ENCODE measurements around the gene WDR87.

WDR87 gene

DNA sequence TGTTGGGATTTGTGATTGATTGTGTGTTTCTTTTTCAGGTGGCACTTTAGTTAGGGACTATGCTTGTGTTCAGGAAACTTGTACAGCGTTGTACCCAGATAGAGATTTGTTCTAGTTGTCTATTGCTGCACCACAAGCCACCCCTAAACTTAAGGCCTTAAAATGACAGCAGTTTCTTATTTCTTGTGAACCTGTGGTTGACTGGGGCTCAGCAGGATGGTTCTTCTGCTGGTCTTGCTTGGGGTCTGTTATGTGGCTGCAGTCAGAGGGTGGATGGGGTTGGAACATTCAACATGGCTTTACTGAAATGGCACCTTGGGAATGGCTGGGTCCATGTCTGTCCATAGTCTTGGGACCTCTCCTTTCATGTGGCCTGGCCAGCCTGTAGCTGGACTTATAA is 28.9 kb upstream of the WDR87 start:
- H3K4me2 ChIP-seq (ENCODE audit: low read length), result no peak overlapping the region
- TF ChIP-seq, protein P1, sequence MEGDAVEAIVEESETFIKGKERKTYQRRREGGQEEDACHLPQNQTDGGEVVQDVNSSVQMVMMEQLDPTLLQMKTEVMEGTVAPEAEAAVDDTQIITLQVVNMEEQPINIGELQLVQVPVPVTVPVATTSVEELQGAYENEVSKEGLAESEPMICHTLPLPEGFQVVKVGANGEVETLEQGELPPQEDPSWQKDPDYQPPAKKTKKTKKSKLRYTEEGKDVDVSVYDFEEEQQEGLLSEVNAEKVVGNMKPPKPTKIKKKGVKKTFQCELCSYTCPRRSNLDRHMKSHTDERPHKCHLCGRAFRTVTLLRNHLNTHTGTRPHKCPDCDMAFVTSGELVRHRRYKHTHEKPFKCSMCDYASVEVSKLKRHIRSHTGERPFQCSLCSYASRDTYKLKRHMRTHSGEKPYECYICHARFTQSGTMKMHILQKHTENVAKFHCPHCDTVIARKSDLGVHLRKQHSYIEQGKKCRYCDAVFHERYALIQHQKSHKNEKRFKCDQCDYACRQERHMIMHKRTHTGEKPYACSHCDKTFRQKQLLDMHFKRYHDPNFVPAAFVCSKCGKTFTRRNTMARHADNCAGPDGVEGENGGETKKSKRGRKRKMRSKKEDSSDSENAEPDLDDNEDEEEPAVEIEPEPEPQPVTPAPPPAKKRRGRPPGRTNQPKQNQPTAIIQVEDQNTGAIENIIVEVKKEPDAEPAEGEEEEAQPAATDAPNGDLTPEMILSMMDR (IDR thresholded peaks at IDR 0.05; ENCODE audit: low read length), result no peak
- TF ChIP-seq EZH2 (IDR thresholded peaks at IDR 0.05; ENCODE audit: borderline replicate concordance, low read length), result no peak
- H3K9me2 ChIP-seq (ENCODE audit: low read depth, low read length), result no peaks in the 10 kb centered on the region
- peaks cover 23% of the 10 kb centered on the region for H3K9me3 ChIP-seq (ENCODE audit: low read length)
- no peak overlapping the region for H3K27ac ChIP-seq (ENCODE audit: low read depth, low read length, poor library complexity, severe bottlenecking)
- peaks cover 62% of the 10 kb centered on the region for H3K36me3 ChIP-seq (ENCODE audit: insufficient read depth, low read length)
- H3K27me3 ChIP-seq (ENCODE audit: insufficient read depth, low read length), result no peaks in the 10 kb centered on the region
- peaks cover 33% of the 10 kb centered on the region for H3K4me1 ChIP-seq (ENCODE audit: insufficient read depth, low read length, severe bottlenecking)
- H3F3A ChIP-seq (ENCODE audit: insufficient read depth, low read length), result no peaks in the 10 kb centered on the region; the same call in 1 of the 2 replicates
- H3K79me2 ChIP-seq (ENCODE audit: insufficient read depth, low read length), result peaks cover 19% of the 10 kb centered on the region; the same call in 1 of the 2 replicates
- no peak overlapping the region for H3K9ac ChIP-seq (ENCODE audit: low read length)
- H4K20me1 ChIP-seq (ENCODE audit: insufficient read depth, low read length), result no peaks in the 10 kb centered on the region
- no peak overlapping the region for H3K4me3 ChIP-seq (ENCODE audit: low read depth, low read length, poor library complexity, severe bottlenecking)
- H2AFZ ChIP-seq (ENCODE audit: low read length), result no peak overlapping the region

DNA sequence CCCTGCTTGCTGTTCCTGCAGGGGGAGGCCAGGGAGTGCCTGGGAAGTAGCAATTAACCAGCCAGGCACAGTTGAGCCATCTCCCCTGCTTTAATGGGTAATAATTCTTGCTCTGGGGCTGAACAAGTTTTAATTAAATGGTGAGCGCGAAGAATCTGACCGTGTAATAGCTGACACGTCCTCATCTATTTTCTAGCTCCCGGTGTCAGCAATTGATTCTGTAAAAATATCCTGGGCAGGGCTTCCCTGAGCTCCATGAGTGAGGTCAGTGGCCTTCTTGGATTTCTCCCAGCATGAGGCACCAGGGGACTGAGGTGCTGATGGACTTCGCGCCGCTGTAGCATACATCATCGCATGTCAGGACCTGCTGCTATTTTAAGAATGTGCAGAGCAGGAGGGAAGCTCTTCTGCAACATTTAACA is 27.6 kb upstream of the WDR87 start:
- Histone ChIP-seq H3F3A (ENCODE audit: insufficient read depth, low read length) (no peaks in the 10 kb centered on the region; the same call in 1 of the 2 replicates), H3K9ac (ENCODE audit: low read length) (no peak overlapping the region), H3K9me3 (ENCODE audit: low read length) (peaks cover 23% of the 10 kb centered on the region), H3K4me1 (ENCODE audit: insufficient read depth, low read length, severe bottlenecking) (peaks cover 45% of the 10 kb centered on the region), H2AFZ (ENCODE audit: low read length) (no peak overlapping the region), H3K27ac (ENCODE audit: low read depth, low read length, poor library complexity, severe bottlenecking) (peak overlapping the region; percentile 93), H3K4me3 (ENCODE audit: low read depth, low read length, poor library complexity, severe bottlenecking) (no peak overlapping the region), H4K20me1 (ENCODE audit: insufficient read depth, low read length) (no peaks in the 10 kb centered on the region), H3K27me3 (ENCODE audit: insufficient read depth, low read length) (no peaks in the 10 kb centered on the region), H3K9me2 (ENCODE audit: low read depth, low read length) (no peaks in the 10 kb centered on the region), H3K79me2 (ENCODE audit: insufficient read depth, low read length) (peaks cover 20% of the 10 kb centered on the region; the same call in 1 of the 2 replicates), H3K36me3 (ENCODE audit: insufficient read depth, low read length) (peaks cover 54% of the 10 kb centered on the region), H3K4me2 (ENCODE audit: low read length) (no peak overlapping the region)
- TF ChIP-seq, protein P1 (IDR thresholded peaks at IDR 0.05; ENCODE audit: low read length), result no peak
- TF ChIP-seq EZH2 (IDR thresholded peaks at IDR 0.05; ENCODE audit: borderline replicate concordance, low read length), result no peak

DNA sequence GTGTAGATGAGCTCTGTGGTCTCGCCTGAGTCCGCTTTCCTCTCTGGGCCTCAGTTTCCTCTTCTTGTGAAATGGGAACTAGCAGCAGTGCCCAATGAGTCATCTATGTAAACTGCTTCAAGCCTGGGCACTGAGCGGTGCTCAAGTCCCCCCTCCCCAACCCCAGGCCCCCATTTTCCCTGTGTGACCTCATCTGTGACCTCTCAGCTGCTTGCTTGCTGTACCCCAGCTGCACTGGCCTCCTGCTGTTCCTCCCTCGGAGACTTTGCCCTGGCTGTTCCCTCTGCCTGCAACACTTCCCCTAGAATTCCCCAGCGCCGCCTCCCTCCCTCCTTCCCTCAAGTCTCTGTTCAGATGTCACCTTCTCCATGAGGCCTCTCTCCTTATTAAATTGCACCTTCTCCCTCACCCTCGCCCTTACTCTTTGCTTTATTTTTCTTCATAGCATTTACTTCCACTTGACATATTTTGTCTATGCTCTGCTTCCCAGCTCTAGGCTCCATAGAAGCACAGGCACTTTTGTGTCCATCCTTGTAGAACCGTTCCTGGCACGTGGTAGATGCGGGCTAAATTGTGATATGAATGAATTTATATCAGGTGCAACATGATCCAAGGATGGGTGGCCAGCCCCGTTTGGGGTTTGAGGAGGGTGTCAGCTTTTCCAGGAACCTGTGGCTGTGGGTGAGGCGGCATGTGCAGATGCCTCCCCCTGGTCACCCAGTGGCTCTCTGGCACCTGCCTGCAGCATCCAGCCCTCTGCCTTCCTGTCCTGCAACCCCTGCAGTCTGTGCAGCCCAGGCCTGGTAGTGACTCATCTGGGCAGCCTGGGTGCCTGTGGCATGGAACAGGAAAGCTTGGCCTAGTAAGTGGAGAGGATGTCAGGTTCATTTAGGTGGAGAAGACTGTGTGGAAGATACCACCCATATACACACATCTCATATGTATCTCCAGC is 26.9 kb upstream of the WDR87 start:
- peak overlapping the region; percentile 46 for H3K4me3 ChIP-seq (ENCODE audit: low read depth, low read length, poor library complexity, severe bottlenecking)

More for the DNA sequence above, 26.9 kb upstream of the WDR87 start:
- Histone ChIP-seq H3K9ac (ENCODE audit: low read length) (peak overlapping the region; percentile 71), H4K20me1 (ENCODE audit: insufficient read depth, low read length) (no peaks in the 10 kb centered on the region), H3K36me3 (ENCODE audit: insufficient read depth, low read length) (peaks cover 47% of the 10 kb centered on the region), H3K27ac (ENCODE audit: low read depth, low read length, poor library complexity, severe bottlenecking) (peak overlapping the region; percentile 93), H3K9me2 (ENCODE audit: low read depth, low read length) (no peaks in the 10 kb centered on the region), H3K79me2 (ENCODE audit: insufficient read depth, low read length) (peaks cover 19% of the 10 kb centered on the region; the same call in 1 of the 2 replicates), H3K9me3 (ENCODE audit: low read length) (peaks cover 23% of the 10 kb centered on the region), H3K27me3 (ENCODE audit: insufficient read depth, low read length) (no peaks in the 10 kb centered on the region), H3K4me2 (ENCODE audit: low read length) (peak overlapping the region; percentile 77), H3F3A (ENCODE audit: insufficient read depth, low read length) (no peaks in the 10 kb centered on the region; the same call in 1 of the 2 replicates), H3K4me1 (ENCODE audit: insufficient read depth, low read length, severe bottlenecking) (peaks cover 51% of the 10 kb centered on the region), H2AFZ (ENCODE audit: low read length) (no peak overlapping the region)
- no peak for TF ChIP-seq EZH2 (IDR thresholded peaks at IDR 0.05; ENCODE audit: borderline replicate concordance, low read length)
- TF ChIP-seq, protein P1 (IDR thresholded peaks at IDR 0.05; ENCODE audit: low read length), result no peak

Measured in OCI-LY1 (cell line).